ENCODE measurements around the gene ANKRD11. TPM values are rescaled to one million over a fixed set of nuclear protein-coding genes. Genes with fewer than 3 reads are reported as not detected.

The ANKRD11 gene
- total RNA-seq, 1 experiment from 2014 or later, result 266 TPM

DNA sequence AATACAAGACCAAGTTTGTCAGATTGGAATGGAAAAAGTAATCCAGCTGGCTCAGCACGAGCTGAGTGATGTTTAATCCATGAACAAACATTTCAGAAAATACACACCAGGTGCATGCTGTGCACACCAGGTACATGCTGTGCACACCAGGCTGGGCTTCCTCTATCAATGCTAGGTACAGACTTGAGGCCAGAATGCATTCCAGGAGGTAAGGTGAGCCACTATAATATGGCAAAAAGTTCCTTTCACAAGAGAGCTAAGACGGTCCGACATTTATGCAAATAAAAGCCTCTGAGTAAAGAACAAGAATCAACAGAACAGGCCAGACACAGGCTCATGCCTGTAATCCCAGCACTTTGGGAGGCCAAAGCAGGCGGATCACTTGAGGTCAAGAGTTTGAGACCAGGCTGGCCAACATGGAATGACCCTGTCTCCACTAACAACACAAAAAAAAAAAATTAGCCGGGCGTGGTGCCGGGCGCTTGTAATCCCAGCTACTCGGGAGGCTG is 144.7 kb downstream of the ANKRD11 start (continued):
- TF ChIP-seq, protein P1, sequence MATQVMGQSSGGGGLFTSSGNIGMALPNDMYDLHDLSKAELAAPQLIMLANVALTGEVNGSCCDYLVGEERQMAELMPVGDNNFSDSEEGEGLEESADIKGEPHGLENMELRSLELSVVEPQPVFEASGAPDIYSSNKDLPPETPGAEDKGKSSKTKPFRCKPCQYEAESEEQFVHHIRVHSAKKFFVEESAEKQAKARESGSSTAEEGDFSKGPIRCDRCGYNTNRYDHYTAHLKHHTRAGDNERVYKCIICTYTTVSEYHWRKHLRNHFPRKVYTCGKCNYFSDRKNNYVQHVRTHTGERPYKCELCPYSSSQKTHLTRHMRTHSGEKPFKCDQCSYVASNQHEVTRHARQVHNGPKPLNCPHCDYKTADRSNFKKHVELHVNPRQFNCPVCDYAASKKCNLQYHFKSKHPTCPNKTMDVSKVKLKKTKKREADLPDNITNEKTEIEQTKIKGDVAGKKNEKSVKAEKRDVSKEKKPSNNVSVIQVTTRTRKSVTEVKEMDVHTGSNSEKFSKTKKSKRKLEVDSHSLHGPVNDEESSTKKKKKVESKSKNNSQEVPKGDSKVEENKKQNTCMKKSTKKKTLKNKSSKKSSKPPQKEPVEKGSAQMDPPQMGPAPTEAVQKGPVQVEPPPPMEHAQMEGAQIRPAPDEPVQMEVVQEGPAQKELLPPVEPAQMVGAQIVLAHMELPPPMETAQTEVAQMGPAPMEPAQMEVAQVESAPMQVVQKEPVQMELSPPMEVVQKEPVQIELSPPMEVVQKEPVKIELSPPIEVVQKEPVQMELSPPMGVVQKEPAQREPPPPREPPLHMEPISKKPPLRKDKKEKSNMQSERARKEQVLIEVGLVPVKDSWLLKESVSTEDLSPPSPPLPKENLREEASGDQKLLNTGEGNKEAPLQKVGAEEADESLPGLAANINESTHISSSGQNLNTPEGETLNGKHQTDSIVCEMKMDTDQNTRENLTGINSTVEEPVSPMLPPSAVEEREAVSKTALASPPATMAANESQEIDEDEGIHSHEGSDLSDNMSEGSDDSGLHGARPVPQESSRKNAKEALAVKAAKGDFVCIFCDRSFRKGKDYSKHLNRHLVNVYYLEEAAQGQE (IDR thresholded peaks at IDR 0.05; ENCODE audit: low read depth), result no peak
- TF ChIP-seq EGR1 (IDR thresholded peaks at IDR 0.05; ENCODE audit: low read depth) (no peak), CBX3 (IDR thresholded peaks at IDR 0.05; ENCODE audit: low read depth) (no peak), SIN3A (IDR thresholded peaks at IDR 0.05; ENCODE audit: low read depth) (no peak), EZH2phosphoT487 (IDR thresholded peaks at IDR 0.05; ENCODE audit: borderline replicate concordance) (no peak), YY1 (IDR thresholded peaks at IDR 0.05; ENCODE audit: extremely low read depth, insufficient replicate concordance, low read depth, low read length) (no peak), CEBPB (IDR thresholded peaks at IDR 0.05; ENCODE audit: low read depth) (no peak)
- TF ChIP-seq, protein P2, sequence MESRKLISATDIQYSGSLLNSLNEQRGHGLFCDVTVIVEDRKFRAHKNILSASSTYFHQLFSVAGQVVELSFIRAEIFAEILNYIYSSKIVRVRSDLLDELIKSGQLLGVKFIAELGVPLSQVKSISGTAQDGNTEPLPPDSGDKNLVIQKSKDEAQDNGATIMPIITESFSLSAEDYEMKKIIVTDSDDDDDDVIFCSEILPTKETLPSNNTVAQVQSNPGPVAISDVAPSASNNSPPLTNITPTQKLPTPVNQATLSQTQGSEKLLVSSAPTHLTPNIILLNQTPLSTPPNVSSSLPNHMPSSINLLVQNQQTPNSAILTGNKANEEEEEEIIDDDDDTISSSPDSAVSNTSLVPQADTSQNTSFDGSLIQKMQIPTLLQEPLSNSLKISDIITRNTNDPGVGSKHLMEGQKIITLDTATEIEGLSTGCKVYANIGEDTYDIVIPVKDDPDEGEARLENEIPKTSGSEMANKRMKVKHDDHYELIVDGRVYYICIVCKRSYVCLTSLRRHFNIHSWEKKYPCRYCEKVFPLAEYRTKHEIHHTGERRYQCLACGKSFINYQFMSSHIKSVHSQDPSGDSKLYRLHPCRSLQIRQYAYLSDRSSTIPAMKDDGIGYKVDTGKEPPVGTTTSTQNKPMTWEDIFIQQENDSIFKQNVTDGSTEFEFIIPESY (IDR thresholded peaks at IDR 0.05; ENCODE audit: extremely low read depth, insufficient replicate concordance, low read length), result no peak

Measured in HCT116 (cell line).